Upper lobe of right lung (tissue), 1 donor: ENCODE results near the gene FOXN3. TPM values are rescaled to one million over a fixed set of nuclear protein-coding genes. Genes with fewer than 3 reads are reported as not detected.
A peak's percentile ranks its signal among the peaks of the same experiment; 100 is the strongest.

Source experiments
- ATAC-seq: fragments of 200-7000 bp; cut with Tn5 transposase; one replicate; pipeline ENCODE4 v1.9.1; 2020; ENCODE audit warnings: mild to moderate bottlenecking, moderate library complexity
- DNase-seq: peaks from one replicate; pipeline ENCODE4 v3.0.0-alpha.2; 2020
- H3K27ac ChIP-seq: fragments of 200-600 bp; one replicate; pipeline ENCODE4 v1.8.0; 2022
- H3K27me3 ChIP-seq: fragments of 200-600 bp; one replicate; pipeline ENCODE4 v1.8.0; 2022; ENCODE audit warnings: mild to moderate bottlenecking
- H3K36me3 ChIP-seq: fragments of 200-600 bp; one replicate; pipeline ENCODE4 v1.8.0; 2022
- H3K4me1 ChIP-seq: fragments of 200-600 bp; one replicate; pipeline ENCODE4 v1.8.0; 2022
- H3K4me3 ChIP-seq: fragments of 200-600 bp; one replicate; pipeline ENCODE4 v1.8.0; 2022; ENCODE audit warnings: mild to moderate bottlenecking
- H3K9me3 ChIP-seq: fragments of 200-600 bp; one replicate; pipeline ENCODE4 v1.8.0; 2022
- intact Hi-C: fragments of 100-400 bp; cut with DNase I; formaldehyde crosslinking; loops from one replicate; pipeline ENCODE4 v1.11.0; 2022
- long read RNA-seq: library from polyadenylated mRNA; unstranded; transcript quantifications from one replicate; pipeline ENCODE4 v2.0.0, GENCODE V29; 2021
- total RNA-seq: library from RNA; stranded (reverse); fragmentation: NEBNext Ultra II Directional; extraction: Animal tissue kit (Norgen Biotek cat#: 25700); gene quantifications from one replicate; pipeline ENCODE4 v1.2.1, GENCODE V29; 2021
- TF ChIP-seq, protein P1 (sequence below): fragments of 200-600 bp; IDR thresholded peaks from one replicate; pipeline ENCODE4 v1.8.0; 2022; ENCODE audit warnings: antibody characterized with exemption
- donor health status: DM: no; HTN: yes; CAD: no; lungs with severe emphysema.

The FOXN3 gene, protein sequence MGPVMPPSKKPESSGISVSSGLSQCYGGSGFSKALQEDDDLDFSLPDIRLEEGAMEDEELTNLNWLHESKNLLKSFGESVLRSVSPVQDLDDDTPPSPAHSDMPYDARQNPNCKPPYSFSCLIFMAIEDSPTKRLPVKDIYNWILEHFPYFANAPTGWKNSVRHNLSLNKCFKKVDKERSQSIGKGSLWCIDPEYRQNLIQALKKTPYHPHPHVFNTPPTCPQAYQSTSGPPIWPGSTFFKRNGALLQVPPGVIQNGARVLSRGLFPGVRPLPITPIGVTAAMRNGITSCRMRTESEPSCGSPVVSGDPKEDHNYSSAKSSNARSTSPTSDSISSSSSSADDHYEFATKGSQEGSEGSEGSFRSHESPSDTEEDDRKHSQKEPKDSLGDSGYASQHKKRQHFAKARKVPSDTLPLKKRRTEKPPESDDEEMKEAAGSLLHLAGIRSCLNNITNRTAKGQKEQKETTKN
- total RNA-seq = 103 TPM
- long read RNA-seq, transcript FOXN3-214 (6 exons, 2,692 nt) = major isoform, 26 of 164 reads
- long read RNA-seq, transcript FOXN3-201 (6 exons, 2,542 nt) = minor isoform, 8 of 164 reads
- long read RNA-seq, transcript FOXN3-219 (5 exons, 2,421 nt) = minor isoform, 11 of 164 reads
- long read RNA-seq, partial matches to known transcripts = 6 of 164 reads
- long read RNA-seq, other reads (novel, unspliced or antisense) = 112 of 164 reads

DNA sequence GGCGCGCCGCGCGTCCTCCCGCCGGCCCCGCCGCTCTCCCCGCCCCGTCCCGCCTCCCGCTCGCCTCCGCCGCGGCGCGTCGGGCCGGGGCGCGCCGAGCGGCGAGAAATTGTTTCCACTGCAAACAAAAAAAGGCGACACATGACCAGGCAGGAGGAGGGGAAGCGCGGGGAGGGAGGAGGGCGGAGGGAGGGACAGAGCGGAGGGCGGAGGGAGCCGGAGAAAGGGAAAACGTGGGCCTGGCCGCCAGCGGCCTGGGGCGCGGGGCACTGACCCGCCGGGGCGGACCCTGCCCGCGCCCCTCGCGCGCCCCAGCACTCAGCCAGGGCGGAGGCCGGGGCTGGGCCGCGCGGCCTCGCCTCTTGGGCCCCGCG lies at the start of gene FOXN3:
FOXN3 (minus strand) TSS at position 143 of the 374 bp plus-strand sequence. CDS start 4,757 bp downstream, outside the sequence.
- no peaks in the 10 kb centered on the region for H3K9me3 ChIP-seq
- TF ChIP-seq, protein P1, sequence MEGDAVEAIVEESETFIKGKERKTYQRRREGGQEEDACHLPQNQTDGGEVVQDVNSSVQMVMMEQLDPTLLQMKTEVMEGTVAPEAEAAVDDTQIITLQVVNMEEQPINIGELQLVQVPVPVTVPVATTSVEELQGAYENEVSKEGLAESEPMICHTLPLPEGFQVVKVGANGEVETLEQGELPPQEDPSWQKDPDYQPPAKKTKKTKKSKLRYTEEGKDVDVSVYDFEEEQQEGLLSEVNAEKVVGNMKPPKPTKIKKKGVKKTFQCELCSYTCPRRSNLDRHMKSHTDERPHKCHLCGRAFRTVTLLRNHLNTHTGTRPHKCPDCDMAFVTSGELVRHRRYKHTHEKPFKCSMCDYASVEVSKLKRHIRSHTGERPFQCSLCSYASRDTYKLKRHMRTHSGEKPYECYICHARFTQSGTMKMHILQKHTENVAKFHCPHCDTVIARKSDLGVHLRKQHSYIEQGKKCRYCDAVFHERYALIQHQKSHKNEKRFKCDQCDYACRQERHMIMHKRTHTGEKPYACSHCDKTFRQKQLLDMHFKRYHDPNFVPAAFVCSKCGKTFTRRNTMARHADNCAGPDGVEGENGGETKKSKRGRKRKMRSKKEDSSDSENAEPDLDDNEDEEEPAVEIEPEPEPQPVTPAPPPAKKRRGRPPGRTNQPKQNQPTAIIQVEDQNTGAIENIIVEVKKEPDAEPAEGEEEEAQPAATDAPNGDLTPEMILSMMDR = no peak
- peaks cover 14% of the 10 kb centered on the region for H3K4me1 ChIP-seq
- peak within 1 kb of the TSS; percentile 94 for H3K27ac ChIP-seq
- intact Hi-C loops = no loop called here
- H3K4me3 ChIP-seq = peak within 1 kb of the TSS; percentile 85
- peak; percentile 88 for ATAC-seq
- peaks cover under 1% of the 10 kb centered on the region for H3K36me3 ChIP-seq
- H3K27me3 ChIP-seq = no peaks in the 10 kb centered on the region
- peak; percentile 96 for DNase-seq

DNA sequence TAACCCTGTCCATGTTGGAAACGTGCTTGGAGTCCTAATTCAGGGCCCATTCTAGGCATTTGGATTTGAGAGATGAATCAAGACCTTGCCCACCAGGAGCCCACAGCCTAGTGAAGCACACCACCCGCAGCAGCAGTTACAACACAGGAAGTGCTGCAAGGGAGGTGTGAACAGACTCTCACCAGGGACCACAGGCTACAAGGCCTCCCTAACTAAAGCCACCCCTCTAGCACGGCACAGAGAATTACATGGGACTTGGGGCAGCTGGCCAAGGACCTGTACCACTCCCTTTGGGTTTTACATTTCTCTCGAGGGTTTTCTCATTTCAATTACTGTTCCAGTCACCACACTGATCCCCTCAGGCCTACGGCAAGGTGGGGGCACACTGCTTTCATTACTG lies 49.5 kb upstream of the FOXN3 start:
- ATAC-seq = peak; percentile 74
- TF ChIP-seq, protein P1 = no peak
- intact Hi-C loops = no loop called here
- DNase-seq = no peak
- Histone ChIP-seq H3K4me1 (no peaks in the 10 kb centered on the region), H3K36me3 (no peaks in the 10 kb centered on the region), H3K4me3 (no peak overlapping the region), H3K27ac (no peak overlapping the region), H3K27me3 (no peaks in the 10 kb centered on the region), H3K9me3 (no peaks in the 10 kb centered on the region)

DNA sequence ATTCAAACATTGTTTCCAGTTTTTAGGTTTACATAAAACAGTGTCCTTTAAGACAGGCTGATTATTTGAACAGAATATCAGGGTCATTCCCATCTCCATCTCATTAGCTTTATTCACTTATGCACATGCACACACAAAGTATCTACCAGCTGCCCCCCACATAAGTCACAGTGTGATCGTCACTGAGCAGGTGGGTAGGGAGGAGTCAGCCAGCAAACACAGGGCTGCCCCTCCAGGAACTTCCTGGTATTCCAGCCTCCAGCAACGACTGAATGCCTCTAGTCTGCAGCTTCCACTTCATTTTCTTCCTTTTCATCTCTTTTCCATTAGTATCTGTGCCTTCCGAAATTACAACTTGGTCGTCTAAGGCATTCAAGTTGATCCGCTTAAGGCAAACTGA lies 48.8 kb upstream of the FOXN3 start:
- ATAC-seq (no peak), DNase-seq (no peak)
- Histone ChIP-seq H3K36me3 (no peaks in the 10 kb centered on the region), H3K9me3 (no peaks in the 10 kb centered on the region), H3K27me3 (no peaks in the 10 kb centered on the region), H3K4me1 (no peaks in the 10 kb centered on the region), H3K27ac (no peak overlapping the region), H3K4me3 (no peak overlapping the region)
- intact Hi-C loops = no loop called here
- TF ChIP-seq, protein P1 = no peak

DNA sequence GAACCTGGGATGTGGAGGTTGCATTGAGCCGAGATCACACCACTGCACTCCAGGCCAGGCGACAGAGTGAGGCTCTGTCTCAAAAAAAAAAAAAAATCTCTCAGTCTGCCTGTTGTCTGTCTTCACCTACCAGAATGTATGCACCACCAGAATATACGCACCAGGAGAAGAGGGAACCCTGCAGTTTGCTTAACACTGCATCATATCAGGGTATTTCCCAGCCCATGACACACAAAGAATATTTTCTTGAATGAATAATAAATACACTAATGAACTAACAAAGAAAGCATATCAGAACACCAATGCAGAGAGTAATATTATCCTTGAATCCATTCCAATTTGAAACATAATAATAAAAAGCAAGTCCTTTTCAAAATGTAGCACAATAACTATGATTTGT lies 44.2 kb upstream of the FOXN3 start:
- H3K9me3 ChIP-seq = no peaks in the 10 kb centered on the region
- no peak overlapping the region for H3K4me3 ChIP-seq
- DNase-seq (no peak), ATAC-seq (no peak)
- H3K27ac ChIP-seq = no peak overlapping the region
- H3K4me1 ChIP-seq = no peaks in the 10 kb centered on the region
- intact Hi-C loops = no loop called here
- TF ChIP-seq, protein P1 = no peak
- no peaks in the 10 kb centered on the region for H3K27me3 ChIP-seq
- no peaks in the 10 kb centered on the region for H3K36me3 ChIP-seq

DNA sequence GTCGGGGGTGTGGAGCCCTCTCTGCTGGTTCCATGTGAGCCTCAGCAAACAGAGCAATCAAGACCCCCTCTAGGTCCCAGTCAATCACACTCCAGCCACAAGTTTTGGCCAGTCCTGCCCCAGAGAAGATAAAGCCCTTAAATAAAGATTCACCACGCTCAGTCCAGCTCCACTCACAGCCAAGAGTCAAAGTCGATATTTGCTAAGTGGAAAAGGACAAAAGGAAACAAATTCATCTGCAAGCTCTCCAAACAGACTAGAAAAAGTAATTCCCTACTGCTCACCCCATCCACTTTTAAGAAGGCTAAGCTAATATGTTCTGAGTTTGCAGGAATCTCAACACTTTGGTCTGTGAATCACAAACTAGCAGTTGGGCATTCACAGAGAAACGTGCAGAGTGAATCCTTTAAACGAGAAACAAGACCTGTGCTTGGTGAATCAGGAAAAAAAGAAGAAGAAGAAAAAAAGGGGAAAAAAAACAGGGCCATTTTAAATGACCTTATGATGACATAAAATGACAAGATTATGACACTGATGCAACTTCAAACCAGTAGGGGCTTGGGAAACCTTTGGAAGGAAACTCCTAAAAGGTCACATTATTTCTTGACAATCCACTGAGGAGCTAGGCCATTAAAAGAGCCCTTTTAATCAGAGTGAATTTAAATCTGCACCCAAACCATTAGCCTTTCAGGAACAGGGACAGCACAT lies 41.8 kb upstream of the FOXN3 start:
- no peak overlapping the region for H3K27ac ChIP-seq
- no peaks in the 10 kb centered on the region for H3K27me3 ChIP-seq
- H3K36me3 ChIP-seq = no peaks in the 10 kb centered on the region
- H3K4me3 ChIP-seq = no peak overlapping the region
- intact Hi-C loops = no loop called here
- no peak for ATAC-seq
- no peaks in the 10 kb centered on the region for H3K9me3 ChIP-seq
- no peaks in the 10 kb centered on the region for H3K4me1 ChIP-seq
- TF ChIP-seq, protein P1 = no peak
- DNase-seq = no peak
